Measurements from ENCODE around the gene KLHL6.

DNA sequence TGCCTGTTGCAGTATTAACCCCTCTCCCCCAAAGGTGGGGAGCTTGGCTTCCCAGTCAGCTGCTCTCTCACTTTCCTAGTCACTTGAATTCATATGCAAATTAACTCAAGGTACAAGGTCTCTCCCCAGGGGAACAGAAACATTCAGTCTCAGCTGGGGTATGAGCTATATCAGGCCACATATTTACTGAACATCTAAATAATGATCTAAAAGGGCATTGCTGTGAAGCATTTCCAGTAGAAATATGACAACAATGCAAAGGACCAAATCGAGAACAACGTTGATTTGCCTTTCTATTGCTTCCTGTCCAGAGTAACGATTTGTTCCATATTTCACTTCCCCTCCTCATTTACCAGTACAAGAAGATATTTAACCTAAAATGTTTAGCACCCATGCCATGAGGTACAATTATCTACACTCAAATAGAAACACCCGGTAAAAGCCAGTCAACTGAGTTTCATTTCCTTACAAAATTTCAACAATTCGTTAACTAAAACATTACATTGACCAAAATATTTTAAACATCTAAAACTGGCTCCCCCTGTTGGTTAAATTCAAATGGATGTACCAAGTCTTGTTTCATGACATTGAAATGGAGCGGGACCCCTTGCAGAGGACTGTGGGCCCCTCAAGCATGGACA is 36.5 kb upstream of the KLHL6 start:
- TF ChIP-seq CTCF (IDR thresholded peaks at IDR 0.05), result no peak
- no peak for TF ChIP-seq POLR2A (IDR thresholded peaks at IDR 0.05)
- no peak for TF ChIP-seq EP300 (IDR thresholded peaks at IDR 0.05)
- TF ChIP-seq POLR2AphosphoS5 (IDR thresholded peaks at IDR 0.05), result no peak

All from sigmoid colon (tissue), 4 donors.